Right atrium auricular region (tissue), 2 donors: ENCODE measurements around the gene UNC5C. TPM values are rescaled to one million over a fixed set of nuclear protein-coding genes. Genes with fewer than 3 reads are reported as not detected.

ENCODE experiments used
- DNase-seq: peaks from one replicate; pipeline ENCODE4 v3.0.0-alpha.2; 2019; ENCODE audit warnings: low spot score
- H3K27ac ChIP-seq, 2 donors: fragments of 200-600 bp; sonication (generic); 1 replicate in 1 of 2; 2 replicates in 1 of 2; pipeline ENCODE4 v1.5.1; 2016 to 2019
- H3K27me3 ChIP-seq, 2 donors: fragments of 200-600 bp; sonication (generic); one replicate each; pipeline versions ENCODE4 v1.5.1 to v1.6.0; 2017 to 2019
- H3K36me3 ChIP-seq: fragments of 200-600 bp; sonication (generic); one replicate; pipeline ENCODE4 v1.5.1; 2016
- H3K4me1 ChIP-seq, 2 donors: fragments of 200-600 bp; sonication (generic); one replicate each; pipeline versions ENCODE4 v1.5.1 to v1.6.0; 2017 to 2019
- H3K4me3 ChIP-seq, 2 donors: fragments of 200-600 bp; sonication (generic); 1 replicate in 1 of 2; 2 replicates in 1 of 2; pipeline ENCODE4 v1.5.1; 2017 to 2019; ENCODE audit warnings: mild to moderate bottlenecking in 1 of 2, moderate library complexity in 1 of 2
- H3K9me3 ChIP-seq, 2 donors: fragments of 200-600 bp; sonication (generic); one replicate each; pipeline ENCODE4 v1.5.1; 2019
- CTCF ChIP-seq, 2 donors: fragments of 200-600 bp; sonication (generic); IDR thresholded peaks; one replicate each; pipeline ENCODE4 v1.5.1; 2019; ENCODE audit warnings: antibody characterized with exemption in 2 of 2
- total RNA-seq, 2 donors: library from RNA; depleted of rRNA; stranded (reverse); fragments of >200 nt; gene quantifications; one replicate each; pipeline ENCODE4 v1.1.0, GENCODE V29; 2016

The UNC5C gene
- total RNA-seq, 2 donors from 2014 or later = 3.8 to 4.6 TPM

- peak overlapping the region in 1 of 2 donors; percentile 27 for H3K4me3 ChIP-seq
- no peak for DNase-seq
Observed at GRCh38 chr4:95537863-95538488, 10.8 kb downstream of the UNC5C start.

GRCh38 chr4:95537191-95537590 is 11.6 kb downstream of the UNC5C start:
- no peaks in the 10 kb centered on the region for H3K36me3 ChIP-seq
- H3K4me1 ChIP-seq = no peaks in the 10 kb centered on the region
- H3K4me3 ChIP-seq = peak overlapping the region in 1 of 2 donors; percentile 27
- H3K27ac ChIP-seq = peak overlapping the region; percentile 60 to 71
- no peak for TF ChIP-seq CTCF (IDR thresholded peaks at IDR 0.05)
- H3K9me3 ChIP-seq = no peaks in the 10 kb centered on the region
- DNase-seq = no peak
- no peaks in the 10 kb centered on the region for H3K27me3 ChIP-seq

More at GRCh38 chr4:95537863-95538488, 10.8 kb downstream of the UNC5C start:
- H3K27ac ChIP-seq = peak overlapping the region; percentile 60 to 71
- no peaks in the 10 kb centered on the region for H3K27me3 ChIP-seq
- no peaks in the 10 kb centered on the region for H3K9me3 ChIP-seq
- H3K4me1 ChIP-seq = no peaks in the 10 kb centered on the region
- TF ChIP-seq CTCF (IDR thresholded peaks at IDR 0.05) = no peak
- no peaks in the 10 kb centered on the region for H3K36me3 ChIP-seq

GRCh38 chr4:95536650-95537049 is 12.1 kb downstream of the UNC5C start:
- H3K27ac ChIP-seq = peak overlapping the region; percentile 60 to 71
- no peak for DNase-seq
- no peaks in the 10 kb centered on the region for H3K27me3 ChIP-seq
- H3K4me1 ChIP-seq = no peaks in the 10 kb centered on the region
- no peaks in the 10 kb centered on the region for H3K9me3 ChIP-seq
- no peak for TF ChIP-seq CTCF (IDR thresholded peaks at IDR 0.05)
- H3K4me3 ChIP-seq = peak overlapping the region in 1 of 2 donors; percentile 27
- no peaks in the 10 kb centered on the region for H3K36me3 ChIP-seq

GRCh38 chr4:95535180-95535579 is 13.6 kb downstream of the UNC5C start:
- no peaks in the 10 kb centered on the region for H3K36me3 ChIP-seq
- no peaks in the 10 kb centered on the region for H3K9me3 ChIP-seq
- no peak overlapping the region for H3K27ac ChIP-seq
- H3K27me3 ChIP-seq = no peaks in the 10 kb centered on the region
- H3K4me3 ChIP-seq = no peak overlapping the region
- H3K4me1 ChIP-seq = no peaks in the 10 kb centered on the region
- DNase-seq = no peak
- no peak for TF ChIP-seq CTCF (IDR thresholded peaks at IDR 0.05)

GRCh38 chr4:95534032-95534431 is 14.7 kb downstream of the UNC5C start:
- no peaks in the 10 kb centered on the region for H3K27me3 ChIP-seq
- peak overlapping the region in 1 of 2 donors; percentile 36 for H3K27ac ChIP-seq
- no peaks in the 10 kb centered on the region for H3K36me3 ChIP-seq
- no peaks in the 10 kb centered on the region for H3K4me1 ChIP-seq
- no peak for TF ChIP-seq CTCF (IDR thresholded peaks at IDR 0.05)
- no peak overlapping the region for H3K4me3 ChIP-seq
- DNase-seq = no peak
- H3K9me3 ChIP-seq = no peaks in the 10 kb centered on the region

- H3K9me3 ChIP-seq = no peaks in the 10 kb centered on the region
- no peak for TF ChIP-seq CTCF (IDR thresholded peaks at IDR 0.05)
- H3K27me3 ChIP-seq = no peaks in the 10 kb centered on the region
- no peak overlapping the region for H3K27ac ChIP-seq
- no peaks in the 10 kb centered on the region for H3K4me1 ChIP-seq
- no peak overlapping the region for H3K4me3 ChIP-seq
- no peak for DNase-seq
- no peaks in the 10 kb centered on the region for H3K36me3 ChIP-seq
Observed at GRCh38 chr4:95533254-95533653, 15.5 kb downstream of the UNC5C start.
